Right atrium auricular region (tissue), 2 donors: ENCODE measurements around the gene PANK4. TPM values are rescaled to one million over a fixed set of nuclear protein-coding genes. Genes with fewer than 3 reads are reported as not detected.

ENCODE experiments used
- DNase-seq: peaks from one replicate; pipeline ENCODE4 v3.0.0-alpha.2; 2019; ENCODE audit warnings: low spot score
- H3K27ac ChIP-seq, 2 donors: fragments of 200-600 bp; sonication (generic); 1 replicate in 1 of 2; 2 replicates in 1 of 2; pipeline ENCODE4 v1.5.1; 2016 to 2019
- H3K27me3 ChIP-seq, 2 donors: fragments of 200-600 bp; sonication (generic); one replicate each; pipeline versions ENCODE4 v1.5.1 to v1.6.0; 2017 to 2019
- H3K36me3 ChIP-seq: fragments of 200-600 bp; sonication (generic); one replicate; pipeline ENCODE4 v1.5.1; 2016
- H3K4me1 ChIP-seq, 2 donors: fragments of 200-600 bp; sonication (generic); one replicate each; pipeline versions ENCODE4 v1.5.1 to v1.6.0; 2017 to 2019
- H3K4me3 ChIP-seq, 2 donors: fragments of 200-600 bp; sonication (generic); 1 replicate in 1 of 2; 2 replicates in 1 of 2; pipeline ENCODE4 v1.5.1; 2017 to 2019; ENCODE audit warnings: mild to moderate bottlenecking in 1 of 2, moderate library complexity in 1 of 2
- H3K9me3 ChIP-seq, 2 donors: fragments of 200-600 bp; sonication (generic); one replicate each; pipeline ENCODE4 v1.5.1; 2019
- CTCF ChIP-seq, 2 donors: fragments of 200-600 bp; sonication (generic); IDR thresholded peaks; one replicate each; pipeline ENCODE4 v1.5.1; 2019; ENCODE audit warnings: antibody characterized with exemption in 2 of 2
- total RNA-seq, 2 donors: library from RNA; depleted of rRNA; stranded (reverse); fragments of >200 nt; gene quantifications; one replicate each; pipeline ENCODE4 v1.1.0, GENCODE V29; 2016

PANK4 gene
- total RNA-seq, 2 donors from 2014 or later, result 27.0 to 41.5 TPM

GRCh38 chr1:2541619-2542245 lies 15.3 kb upstream of the PANK4 start:
- TF ChIP-seq CTCF (IDR thresholded peaks at IDR 0.05), result no peak
- Histone ChIP-seq H3K27ac (no peak overlapping the region), H3K27me3 (no peaks in the 10 kb centered on the region), H3K4me3 (no peak overlapping the region), H3K36me3 (no peaks in the 10 kb centered on the region), H3K9me3 (no peaks in the 10 kb centered on the region), H3K4me1 (peaks cover 0 to 45% of the 10 kb centered on the region in 2 donors)
- no peak for DNase-seq

DNA sequence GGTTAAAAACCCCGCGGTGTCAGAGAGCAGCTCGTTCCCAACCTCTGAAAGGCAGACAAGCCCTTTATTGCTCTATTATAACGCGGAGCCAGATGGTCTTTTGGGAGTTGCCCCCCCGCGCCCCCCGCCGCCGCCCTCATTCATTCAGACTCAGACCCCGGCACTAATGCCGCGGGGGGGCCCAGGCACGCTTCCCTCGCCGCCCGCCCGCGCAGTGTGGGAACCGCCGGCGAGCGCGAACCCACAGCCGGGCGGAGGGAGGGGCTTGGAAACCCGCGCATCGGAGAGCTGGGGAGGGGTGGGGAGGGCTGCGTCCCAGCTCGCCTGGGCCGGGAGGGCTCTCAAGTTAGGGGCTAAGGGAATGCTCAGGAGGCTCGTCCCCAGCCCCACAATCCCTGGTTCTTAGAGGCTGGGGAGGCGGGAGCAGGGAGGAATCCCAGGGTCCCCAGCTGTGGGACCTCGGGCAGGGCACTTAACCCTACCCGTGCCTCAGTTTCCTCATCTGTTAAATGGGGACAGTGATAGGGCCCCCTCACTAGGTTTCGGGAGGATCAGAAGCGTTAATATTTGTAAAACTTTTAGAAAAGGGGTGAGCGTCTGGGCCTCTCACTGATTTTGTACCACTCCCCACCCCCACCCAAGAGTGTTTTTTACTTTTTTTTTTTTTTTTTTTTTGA lies 14.6 kb upstream of the PANK4 start:
- no peaks in the 10 kb centered on the region for H3K9me3 ChIP-seq
- DNase-seq, result no peak
- H3K27me3 ChIP-seq, result no peaks in the 10 kb centered on the region
- H3K4me3 ChIP-seq, result no peak overlapping the region
- peaks cover 0 to 37% of the 10 kb centered on the region in 2 donors for H3K4me1 ChIP-seq
- TF ChIP-seq CTCF (IDR thresholded peaks at IDR 0.05), result no peak
- H3K36me3 ChIP-seq, result no peaks in the 10 kb centered on the region
- H3K27ac ChIP-seq, result no peak overlapping the region

DNA sequence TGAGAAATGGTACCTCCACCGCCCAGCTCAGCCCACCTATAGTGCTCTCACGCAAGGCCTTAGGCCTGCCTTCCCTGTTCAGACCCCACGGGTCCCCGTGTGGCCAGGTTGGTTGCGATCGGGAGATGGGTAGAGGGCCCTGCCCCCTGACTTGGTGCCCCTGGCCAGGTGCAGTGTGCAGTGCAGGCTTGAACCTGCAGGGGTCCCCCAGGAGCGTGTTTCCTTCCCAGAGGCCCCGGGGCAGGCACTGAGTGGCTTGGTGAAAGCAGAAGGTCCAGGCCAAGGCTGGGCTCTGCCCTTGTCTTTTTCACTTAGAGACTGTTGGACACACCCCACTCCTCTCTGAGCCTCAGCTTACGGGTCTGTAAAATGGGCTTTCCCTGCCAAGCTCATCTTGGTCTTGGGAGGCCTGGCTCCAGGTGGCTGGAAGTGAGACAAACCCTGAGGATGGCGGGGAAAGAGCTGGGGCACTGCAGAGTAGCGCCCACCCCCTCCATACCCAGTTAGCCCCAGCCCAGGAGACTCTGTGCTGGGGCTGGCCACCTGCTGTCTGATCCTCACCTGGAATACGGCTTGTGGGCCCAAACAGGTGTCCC lies 13.0 kb upstream of the PANK4 start:
- peaks cover 0 to 29% of the 10 kb centered on the region in 2 donors for H3K4me1 ChIP-seq
- H3K27me3 ChIP-seq, result no peaks in the 10 kb centered on the region
- H3K4me3 ChIP-seq, result no peak overlapping the region
- DNase-seq, result no peak
- H3K27ac ChIP-seq, result no peak overlapping the region
- H3K36me3 ChIP-seq, result no peaks in the 10 kb centered on the region
- no peaks in the 10 kb centered on the region for H3K9me3 ChIP-seq
- no peak for TF ChIP-seq CTCF (IDR thresholded peaks at IDR 0.05)

DNA sequence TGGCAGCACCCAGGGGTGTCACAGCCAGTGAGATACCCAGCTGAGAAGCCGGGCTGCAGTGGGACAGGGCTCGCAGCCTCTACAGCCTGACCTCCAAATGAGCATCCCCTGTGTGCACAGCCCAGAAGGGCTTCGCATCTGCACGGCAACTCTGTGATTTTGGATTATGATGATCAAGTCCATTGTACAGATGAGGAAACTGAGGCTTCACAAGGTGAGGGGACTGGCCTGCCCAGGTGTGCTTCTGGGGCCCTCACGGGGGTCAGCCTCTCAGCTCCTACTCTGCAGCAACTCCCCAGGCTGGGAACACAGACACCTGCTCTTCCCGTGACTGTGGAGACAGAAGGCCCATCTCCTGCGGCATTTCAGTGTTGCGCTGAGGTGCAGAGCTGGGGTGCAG lies 12.5 kb upstream of the PANK4 start:
- no peaks in the 10 kb centered on the region for H3K27me3 ChIP-seq
- H3K27ac ChIP-seq, result no peak overlapping the region
- H3K4me1 ChIP-seq, result peaks cover 0 to 26% of the 10 kb centered on the region in 2 donors
- H3K9me3 ChIP-seq, result no peaks in the 10 kb centered on the region
- no peaks in the 10 kb centered on the region for H3K36me3 ChIP-seq
- TF ChIP-seq CTCF (IDR thresholded peaks at IDR 0.05), result no peak
- no peak overlapping the region for H3K4me3 ChIP-seq
- DNase-seq, result no peak

- H3K27me3 ChIP-seq, result no peaks in the 10 kb centered on the region
- no peaks in the 10 kb centered on the region for H3K9me3 ChIP-seq
- H3K4me3 ChIP-seq, result no peak overlapping the region
- TF ChIP-seq CTCF (IDR thresholded peaks at IDR 0.05), result no peak
- DNase-seq, result no peak
- peaks cover 0 to 21% of the 10 kb centered on the region in 2 donors for H3K4me1 ChIP-seq
- H3K27ac ChIP-seq, result no peak overlapping the region
- H3K36me3 ChIP-seq, result no peaks in the 10 kb centered on the region
Measured at GRCh38 chr1:2538376-2538775, 12.0 kb upstream of the PANK4 start.
